ENCODE data around the gene SUN3. TPM values are rescaled to one million over a fixed set of nuclear protein-coding genes. Genes with fewer than 3 reads are reported as not detected.
"Not testable (repeated sequence)": the region's sequence is repeated elsewhere in the genome, so short reads cannot be mapped to it uniquely, and the experiment has no call there.

Gene SUN3
- total and polyA plus RNA-seq, 2 donors, result 1.1 to 1.3 TPM

DNA sequence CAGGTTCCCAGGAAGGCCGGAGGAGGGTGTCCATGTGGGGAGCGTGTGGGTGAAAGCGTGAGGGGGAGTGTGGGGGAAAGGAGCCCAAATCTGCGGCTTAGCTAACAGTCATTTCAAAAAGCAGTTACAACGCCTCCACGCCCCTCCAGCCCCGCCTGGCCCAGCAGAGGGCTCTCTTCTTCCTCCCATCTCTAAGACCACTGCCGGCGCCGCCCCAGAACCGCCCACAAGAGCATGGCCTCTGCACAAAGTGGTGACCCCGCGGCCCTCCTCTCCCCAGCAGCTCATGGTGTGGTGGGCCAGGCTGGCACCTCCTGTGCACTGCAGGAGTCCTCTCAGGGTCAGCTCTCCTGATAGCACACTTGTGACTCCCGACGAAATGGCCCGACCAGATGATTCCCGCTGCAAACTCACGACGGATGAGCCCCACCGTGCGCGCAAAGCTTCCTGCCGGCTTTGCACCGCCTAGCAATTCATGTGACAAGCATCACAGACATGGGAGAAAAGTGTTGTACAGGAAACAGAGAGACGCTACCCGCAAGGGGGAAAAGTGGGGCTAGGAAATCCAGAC, 37.1 kb downstream of the SUN3 start:
- Histone ChIP-seq H3K27ac (ENCODE audit: low read depth in 1 of 2, low read length in 1 of 2) (peak overlapping the region; percentile 95 to 97), H3K36me3 (ENCODE audit: control insufficient read depth in 2 of 2, insufficient read depth in 2 of 2, low read length in 1 of 2) (no peaks in the 10 kb centered on the region), H3K4me1 (ENCODE audit: control insufficient read depth in 2 of 2, insufficient read depth in 2 of 2, low read length in 2 of 2) (peaks cover 0 to 12% of the 10 kb centered on the region in 2 donors), H3K4me3 (ENCODE audit: low read length in 2 of 2) (peak overlapping the region; percentile 61 to 65), H3K27me3 (ENCODE audit: control insufficient read depth in 2 of 2, insufficient read depth in 1 of 2, low read length in 1 of 2) (no peaks in the 10 kb centered on the region), H3K9me3 (ENCODE audit: control insufficient read depth in 2 of 2, insufficient read depth in 1 of 2, low read length in 1 of 2) (no peaks in the 10 kb centered on the region)
- peak; percentile 66 to 92 (median 77) for DNase-seq (ENCODE audit: low read depth in 6 of 9, low spot score in 9 of 9)
- 1% methylated on average over 26 of the region's 26 CpGs for WGBS

GRCh38 chr7:47991270-47991669, 37.6 kb downstream of the SUN3 start:
- H3K4me1 ChIP-seq (ENCODE audit: control insufficient read depth in 2 of 2, insufficient read depth in 2 of 2, low read length in 2 of 2), result peaks cover 0 to 12% of the 10 kb centered on the region in 2 donors
- H3K27me3 ChIP-seq (ENCODE audit: control insufficient read depth in 2 of 2, insufficient read depth in 1 of 2, low read length in 1 of 2), result no peaks in the 10 kb centered on the region
- H3K9me3 ChIP-seq (ENCODE audit: control insufficient read depth in 2 of 2, insufficient read depth in 1 of 2, low read length in 1 of 2), result no peaks in the 10 kb centered on the region
- peak overlapping the region; percentile 61 to 65 for H3K4me3 ChIP-seq (ENCODE audit: low read length in 2 of 2)
- WGBS, result 97% methylated on average over 1 of the region's 1 CpG
- no peaks in the 10 kb centered on the region for H3K36me3 ChIP-seq (ENCODE audit: control insufficient read depth in 2 of 2, insufficient read depth in 2 of 2, low read length in 1 of 2)
- DNase-seq (ENCODE audit: low read depth in 6 of 9, low spot score in 9 of 9), result no peak
- H3K27ac ChIP-seq (ENCODE audit: low read depth in 1 of 2, low read length in 1 of 2), result peak overlapping the region; percentile 95 to 97

DNA sequence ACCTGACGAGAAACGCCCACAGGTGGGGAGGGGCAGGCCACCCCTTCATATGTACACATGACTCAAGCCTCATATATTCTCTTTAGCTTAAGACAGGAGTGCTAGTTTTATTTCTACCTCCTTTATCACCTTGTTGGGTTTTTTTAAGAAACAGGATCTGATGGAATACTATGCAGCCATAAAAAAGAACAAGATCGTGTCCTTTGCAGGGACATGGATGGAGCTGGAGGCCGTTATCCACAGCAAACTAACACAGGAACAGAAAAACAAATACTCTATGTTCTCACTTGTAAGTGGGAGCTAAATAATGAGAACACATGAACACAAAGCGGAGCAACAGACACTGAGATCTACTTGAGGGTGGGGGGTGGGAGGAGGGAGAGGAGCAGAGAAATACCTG, 38.3 kb downstream of the SUN3 start:
- no peaks in the 10 kb centered on the region for H3K36me3 ChIP-seq (ENCODE audit: control insufficient read depth in 2 of 2, insufficient read depth in 2 of 2, low read length in 1 of 2)
- H3K9me3 ChIP-seq (ENCODE audit: control insufficient read depth in 2 of 2, insufficient read depth in 1 of 2, low read length in 1 of 2), result no peaks in the 10 kb centered on the region
- WGBS, result 98% methylated on average over 5 of the region's 5 CpGs
- no peak overlapping the region for H3K4me3 ChIP-seq (ENCODE audit: low read length in 2 of 2)
- no peaks in the 10 kb centered on the region for H3K27me3 ChIP-seq (ENCODE audit: control insufficient read depth in 2 of 2, insufficient read depth in 1 of 2, low read length in 1 of 2)
- H3K27ac ChIP-seq (ENCODE audit: low read depth in 1 of 2, low read length in 1 of 2), result no peak overlapping the region
- H3K4me1 ChIP-seq (ENCODE audit: control insufficient read depth in 2 of 2, insufficient read depth in 2 of 2, low read length in 2 of 2), result peaks cover 0 to 12% of the 10 kb centered on the region in 2 donors
- no peak for DNase-seq (ENCODE audit: low read depth in 6 of 9, low spot score in 9 of 9)

DNA sequence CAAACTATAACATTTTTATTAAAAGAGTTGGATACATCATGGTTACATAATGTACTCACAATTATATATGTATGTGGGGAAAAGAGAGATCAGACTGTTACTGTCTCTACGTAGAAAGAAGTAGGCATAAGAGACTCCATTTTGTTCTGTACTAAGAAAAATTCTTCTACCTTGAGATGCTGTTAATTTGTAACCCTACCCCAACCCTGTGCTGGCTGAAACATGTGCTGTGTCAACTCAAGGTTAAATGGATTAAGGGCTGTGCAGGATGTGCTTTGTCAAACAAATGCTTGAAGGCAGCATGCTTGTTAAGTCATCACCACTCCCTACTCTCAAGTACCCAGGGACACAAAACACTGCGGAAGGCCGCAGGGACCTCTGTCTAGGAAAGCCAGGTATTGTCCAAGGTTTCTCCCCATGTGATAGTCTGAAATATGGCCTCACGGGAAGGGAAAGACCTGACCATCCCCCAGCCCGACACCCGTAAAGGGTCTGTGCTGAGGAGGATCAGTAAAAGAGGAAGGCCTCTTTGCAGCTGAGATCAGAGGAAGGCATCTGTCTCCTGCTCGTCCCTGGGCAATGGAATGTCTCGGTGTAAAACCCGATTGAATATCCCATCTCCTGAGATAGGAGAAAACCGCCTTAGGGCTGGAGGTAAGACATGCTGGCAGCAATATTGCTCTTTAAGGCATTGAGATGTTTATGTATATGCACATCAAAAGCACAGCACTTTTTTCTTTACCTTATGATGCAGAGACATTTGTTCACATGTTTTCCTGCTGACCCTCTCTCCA, 39.1 kb downstream of the SUN3 start:
- H3K36me3 ChIP-seq (ENCODE audit: control insufficient read depth in 2 of 2, insufficient read depth in 2 of 2, low read length in 1 of 2); H3K9me3 ChIP-seq (ENCODE audit: control insufficient read depth in 2 of 2, insufficient read depth in 1 of 2, low read length in 1 of 2); H3K27me3 ChIP-seq (ENCODE audit: control insufficient read depth in 2 of 2, insufficient read depth in 1 of 2, low read length in 1 of 2); DNase-seq (ENCODE audit: low read depth in 6 of 9, low spot score in 9 of 9); H3K4me3 ChIP-seq (ENCODE audit: low read length in 2 of 2); H3K27ac ChIP-seq (ENCODE audit: low read depth in 1 of 2, low read length in 1 of 2): not testable (repeated sequence)
- H3K4me1 ChIP-seq (ENCODE audit: control insufficient read depth in 2 of 2, insufficient read depth in 2 of 2, low read length in 2 of 2), result peaks cover 0 to 12% of the 10 kb centered on the region in 2 donors
- WGBS, result 82% methylated on average over 10 of the region's 10 CpGs

- no peak overlapping the region for H3K27ac ChIP-seq (ENCODE audit: low read depth in 1 of 2, low read length in 1 of 2)
- H3K27me3 ChIP-seq (ENCODE audit: control insufficient read depth in 2 of 2, insufficient read depth in 1 of 2, low read length in 1 of 2), result no peaks in the 10 kb centered on the region
- H3K4me1 ChIP-seq (ENCODE audit: control insufficient read depth in 2 of 2, insufficient read depth in 2 of 2, low read length in 2 of 2), result peaks cover 0 to 12% of the 10 kb centered on the region in 2 donors
- H3K4me3 ChIP-seq (ENCODE audit: low read length in 2 of 2), result no peak overlapping the region
- no peaks in the 10 kb centered on the region for H3K36me3 ChIP-seq (ENCODE audit: control insufficient read depth in 2 of 2, insufficient read depth in 2 of 2, low read length in 1 of 2)
- WGBS, result 96% methylated on average over 8 of the region's 8 CpGs
- no peaks in the 10 kb centered on the region for H3K9me3 ChIP-seq (ENCODE audit: control insufficient read depth in 2 of 2, insufficient read depth in 1 of 2, low read length in 1 of 2)
- no peak for DNase-seq (ENCODE audit: low read depth in 6 of 9, low spot score in 9 of 9)
Observed at GRCh38 chr7:47988496-47989386, 40.2 kb downstream of the SUN3 start.

DNA sequence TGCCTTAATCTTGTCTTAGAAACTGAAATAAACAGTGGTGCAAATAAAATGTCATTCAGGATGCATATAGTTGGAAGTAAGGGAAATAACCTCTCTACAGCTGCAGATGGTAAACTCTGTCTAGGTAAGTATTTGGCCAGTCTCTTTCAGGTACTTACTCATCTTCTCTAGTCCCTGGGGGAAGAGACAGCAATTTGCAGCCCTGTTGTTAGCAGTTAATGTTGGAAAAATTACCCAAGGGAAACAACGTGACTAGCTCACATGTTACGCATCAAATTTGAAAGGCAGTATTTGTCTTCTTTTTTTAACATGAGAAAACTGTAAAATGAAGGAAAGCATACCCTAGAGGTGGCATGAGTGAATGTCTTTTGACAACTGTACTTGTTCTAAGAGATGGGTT, 46.3 kb downstream of the SUN3 start:
- no peaks in the 10 kb centered on the region for H3K9me3 ChIP-seq (ENCODE audit: control insufficient read depth in 2 of 2, insufficient read depth in 1 of 2, low read length in 1 of 2)
- 86% methylated on average over 2 of the region's 2 CpGs for WGBS
- no peak overlapping the region for H3K27ac ChIP-seq (ENCODE audit: low read depth in 1 of 2, low read length in 1 of 2)
- H3K4me1 ChIP-seq (ENCODE audit: control insufficient read depth in 2 of 2, insufficient read depth in 2 of 2, low read length in 2 of 2), result peaks cover 3 to 9% of the 10 kb centered on the region in 2 donors
- peaks cover 4 to 6% of the 10 kb centered on the region in 2 donors for H3K36me3 ChIP-seq (ENCODE audit: control insufficient read depth in 2 of 2, insufficient read depth in 2 of 2, low read length in 1 of 2)
- H3K4me3 ChIP-seq (ENCODE audit: low read length in 2 of 2), result no peak overlapping the region
- H3K27me3 ChIP-seq (ENCODE audit: control insufficient read depth in 2 of 2, insufficient read depth in 1 of 2, low read length in 1 of 2), result no peaks in the 10 kb centered on the region
- no peak for DNase-seq (ENCODE audit: low read depth in 6 of 9, low spot score in 9 of 9)

- 99% methylated on average over 4 of the region's 5 CpGs for WGBS
Observed at GRCh38 chr7:47980648-47981047, 48.3 kb downstream of the SUN3 start.

GRCh38 chr7:47979832-47980181, 49.1 kb downstream of the SUN3 start:
- WGBS, result 63% methylated on average over 7 of the region's 7 CpGs
- no peak for DNase-seq (ENCODE audit: low read depth in 6 of 9, low spot score in 9 of 9)
- Histone ChIP-seq H3K4me3 (ENCODE audit: low read length in 2 of 2) (peak overlapping the region; percentile 58 to 88), H3K4me1 (ENCODE audit: control insufficient read depth in 2 of 2, insufficient read depth in 2 of 2, low read length in 2 of 2) (peaks cover 3 to 9% of the 10 kb centered on the region in 2 donors), H3K27ac (ENCODE audit: low read depth in 1 of 2, low read length in 1 of 2) (peak overlapping the region; percentile 56 to 93), H3K9me3 (ENCODE audit: control insufficient read depth in 2 of 2, insufficient read depth in 1 of 2, low read length in 1 of 2) (no peaks in the 10 kb centered on the region), H3K36me3 (ENCODE audit: control insufficient read depth in 2 of 2, insufficient read depth in 2 of 2, low read length in 1 of 2) (peaks cover 27 to 29% of the 10 kb centered on the region in 2 donors), H3K27me3 (ENCODE audit: control insufficient read depth in 2 of 2, insufficient read depth in 1 of 2, low read length in 1 of 2) (no peaks in the 10 kb centered on the region)

More at GRCh38 chr7:47980648-47981047, 48.3 kb downstream of the SUN3 start:
- H3K9me3 ChIP-seq (ENCODE audit: control insufficient read depth in 2 of 2, insufficient read depth in 1 of 2, low read length in 1 of 2); H3K4me3 ChIP-seq (ENCODE audit: low read length in 2 of 2); H3K27ac ChIP-seq (ENCODE audit: low read depth in 1 of 2, low read length in 1 of 2); H3K27me3 ChIP-seq (ENCODE audit: control insufficient read depth in 2 of 2, insufficient read depth in 1 of 2, low read length in 1 of 2); DNase-seq (ENCODE audit: low read depth in 6 of 9, low spot score in 9 of 9); H3K4me1 ChIP-seq (ENCODE audit: control insufficient read depth in 2 of 2, insufficient read depth in 2 of 2, low read length in 2 of 2): not testable (repeated sequence)
- peaks cover 22 to 23% of the 10 kb centered on the region in 2 donors for H3K36me3 ChIP-seq (ENCODE audit: control insufficient read depth in 2 of 2, insufficient read depth in 2 of 2, low read length in 1 of 2)
